Eye (tissue), 1 donor: ENCODE measurements around the gene NR2C1.
"Not testable (repeated sequence)": the region's sequence is repeated elsewhere in the genome, so short reads cannot be mapped to it uniquely, and the experiment has no call there.

Experiments
- DNase-seq: peaks from one replicate; pipeline ENCODE4 v3.0.0-alpha.2; 2015

The NR2C1 gene

DNA sequence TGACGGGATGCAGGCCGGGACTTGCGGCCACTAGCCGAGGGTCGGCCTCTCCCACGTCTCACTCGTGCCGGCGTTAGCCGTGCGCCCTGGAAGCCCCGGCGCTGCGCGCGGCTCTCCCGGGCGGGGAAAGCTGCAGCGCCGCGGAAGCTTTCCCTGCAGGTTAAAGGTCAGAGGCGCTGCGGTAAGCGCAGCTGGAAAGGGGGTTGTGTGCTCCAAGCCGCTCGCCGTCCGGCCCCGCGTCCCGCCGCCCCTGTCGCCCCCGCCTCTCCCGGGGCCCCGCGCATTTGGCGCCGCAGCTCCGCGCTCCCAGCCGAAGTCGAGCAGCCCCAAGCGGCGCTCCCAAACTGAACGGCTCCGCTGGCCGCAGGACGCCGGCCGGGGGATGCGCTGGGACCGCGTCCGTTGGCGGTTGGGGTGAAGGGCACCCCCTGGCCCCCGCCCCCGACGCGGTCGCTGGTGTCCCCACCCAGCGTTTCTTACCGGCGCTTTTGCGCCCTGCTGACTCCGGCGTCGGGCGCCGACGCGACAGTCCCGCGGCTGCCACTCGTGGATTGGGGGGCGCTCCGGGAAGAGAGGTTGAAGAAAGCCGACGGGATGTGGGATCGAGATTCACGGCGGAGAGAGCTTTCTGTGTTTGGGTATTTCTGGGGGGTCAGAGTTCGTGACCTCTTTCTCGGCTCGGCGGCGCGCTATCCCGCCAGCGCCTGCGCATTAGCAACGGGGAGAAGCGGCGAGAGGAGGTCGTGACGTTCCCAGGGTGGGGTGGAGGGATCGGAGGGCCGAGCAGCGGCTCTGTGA is at the start of gene NR2C1:
NR2C1 (minus strand) TSS at position 719 of the 798 bp plus-strand sequence. CDS start 6,234 bp downstream, outside the sequence.
- DNase-seq = peak; percentile 98

DNA sequence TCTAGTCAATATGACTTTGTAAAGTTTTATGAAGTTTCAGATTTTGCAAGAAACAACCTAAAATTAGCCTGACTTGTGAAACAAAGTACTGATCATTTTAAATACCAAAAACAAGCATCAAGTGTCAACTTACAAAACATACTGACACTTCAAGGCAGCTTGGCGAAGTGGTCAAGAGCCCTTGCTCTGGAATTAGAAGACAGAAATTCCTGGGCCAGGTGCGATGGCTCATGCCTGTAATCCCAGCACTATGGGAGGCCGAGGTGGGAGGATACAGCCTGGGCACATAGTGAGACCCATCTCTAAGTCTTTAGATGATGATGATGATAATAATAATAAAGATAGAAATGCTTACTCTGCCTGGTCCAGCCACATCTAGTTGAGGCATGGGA is 45.4 kb upstream of the NR2C1 start:
- DNase-seq = no peak

DNA sequence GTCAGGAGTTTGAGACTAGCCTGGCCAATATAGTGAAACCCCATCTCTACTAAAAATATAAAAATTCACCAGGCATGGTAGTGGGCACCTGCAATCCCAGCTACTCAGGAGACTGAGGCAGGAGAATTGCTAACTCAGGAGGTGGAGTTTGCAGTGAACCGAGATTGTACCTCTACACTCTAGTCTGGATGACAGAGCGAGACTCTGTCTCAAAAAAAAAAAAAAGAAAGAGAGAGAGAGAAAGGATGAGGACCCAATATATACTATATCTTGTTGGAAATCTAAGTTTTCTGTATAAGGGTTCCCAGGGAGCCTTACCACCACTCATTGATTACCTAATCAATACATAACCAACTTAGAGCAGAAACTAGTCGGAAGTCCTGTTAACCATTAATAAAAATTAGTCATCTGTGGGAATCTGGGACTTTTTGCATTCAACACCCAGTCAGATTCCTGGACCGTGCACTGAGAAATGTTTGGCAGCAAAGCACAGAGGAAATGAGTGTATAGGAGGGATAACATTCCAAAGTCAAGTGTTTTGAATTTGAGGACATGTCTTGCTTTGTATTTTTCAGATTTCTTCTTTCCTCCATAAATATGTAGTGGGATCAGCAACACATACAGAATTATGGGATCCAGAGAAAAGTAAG is 44.8 kb upstream of the NR2C1 start:
- no peak for DNase-seq

DNA sequence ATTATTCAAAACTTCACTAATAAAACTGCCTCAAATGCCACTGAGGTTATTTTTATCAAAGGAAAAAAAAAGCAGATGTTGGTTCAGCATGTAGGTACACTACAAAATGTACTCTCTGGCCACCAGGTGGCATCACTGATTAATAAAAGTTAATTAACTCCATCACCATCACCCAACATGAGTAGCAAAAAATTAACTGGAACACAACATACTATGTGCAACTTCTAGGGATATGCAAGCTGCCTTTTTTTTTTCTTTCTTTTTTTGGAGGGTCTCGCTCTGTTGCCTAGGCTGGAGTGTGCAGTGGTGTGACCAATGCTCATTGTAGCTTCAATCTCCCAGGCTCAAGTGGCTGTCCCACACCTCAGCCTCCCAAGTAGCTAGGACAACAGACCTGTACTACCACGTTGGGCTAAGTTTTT is 43.8 kb upstream of the NR2C1 start:
- peak; percentile 85 for DNase-seq

DNA sequence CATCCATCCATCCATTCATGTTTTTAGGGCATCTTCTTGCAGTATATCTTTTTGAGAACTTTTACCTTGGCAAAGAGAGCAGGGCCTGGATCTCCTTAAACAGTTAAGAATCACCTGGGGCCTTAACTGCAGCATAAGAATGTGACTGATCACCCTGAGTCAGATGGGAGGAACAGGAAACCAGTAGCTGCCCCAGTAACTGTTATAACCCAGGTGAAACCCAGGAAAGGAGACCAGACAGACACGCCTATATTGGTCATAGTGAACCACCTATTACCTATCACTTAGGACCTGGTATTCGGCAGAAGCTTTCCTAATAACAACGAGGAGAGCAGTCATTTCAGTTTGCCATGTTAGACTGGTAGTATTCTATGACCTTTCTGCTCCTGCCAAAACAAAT is 43.4 kb upstream of the NR2C1 start:
- no peak for DNase-seq

DNA sequence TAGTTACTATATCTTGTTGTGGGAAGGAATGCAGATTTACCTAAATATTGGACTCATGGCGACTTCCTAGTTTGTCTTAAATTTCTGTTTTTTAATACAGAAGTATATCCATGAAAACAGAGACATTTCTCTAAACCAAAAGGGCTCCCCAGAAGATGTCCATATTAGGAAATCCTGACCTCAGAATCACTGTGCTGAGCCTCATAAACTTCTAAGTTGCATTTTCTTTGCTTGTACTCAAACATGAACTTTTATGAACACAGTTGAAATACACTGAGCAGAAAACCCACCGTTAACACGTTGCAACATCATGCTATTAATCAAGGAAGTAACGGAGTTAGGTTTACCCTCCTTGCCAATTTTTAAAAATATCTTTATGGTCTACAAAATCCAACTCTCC is 42.9 kb upstream of the NR2C1 start:
- DNase-seq = no peak

DNA sequence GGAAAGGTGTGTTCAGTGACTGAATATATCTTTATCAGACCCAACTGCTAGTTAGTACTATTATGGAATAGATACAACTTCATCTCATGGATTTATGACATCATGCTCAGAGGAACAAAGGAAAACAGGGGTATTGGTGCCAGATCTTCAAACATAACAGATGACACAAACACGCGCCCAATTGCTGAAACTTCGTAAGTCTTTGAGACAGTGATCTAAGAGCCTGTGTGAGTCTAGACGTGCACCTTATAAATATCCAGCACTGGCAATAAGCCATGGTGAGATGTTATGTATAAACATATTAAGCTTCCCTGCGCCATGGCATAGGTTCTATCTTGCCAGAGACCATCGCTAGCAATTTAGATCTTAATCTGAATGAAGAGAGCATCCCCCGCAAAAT is 42.2 kb upstream of the NR2C1 start:
- DNase-seq = no peak

DNA sequence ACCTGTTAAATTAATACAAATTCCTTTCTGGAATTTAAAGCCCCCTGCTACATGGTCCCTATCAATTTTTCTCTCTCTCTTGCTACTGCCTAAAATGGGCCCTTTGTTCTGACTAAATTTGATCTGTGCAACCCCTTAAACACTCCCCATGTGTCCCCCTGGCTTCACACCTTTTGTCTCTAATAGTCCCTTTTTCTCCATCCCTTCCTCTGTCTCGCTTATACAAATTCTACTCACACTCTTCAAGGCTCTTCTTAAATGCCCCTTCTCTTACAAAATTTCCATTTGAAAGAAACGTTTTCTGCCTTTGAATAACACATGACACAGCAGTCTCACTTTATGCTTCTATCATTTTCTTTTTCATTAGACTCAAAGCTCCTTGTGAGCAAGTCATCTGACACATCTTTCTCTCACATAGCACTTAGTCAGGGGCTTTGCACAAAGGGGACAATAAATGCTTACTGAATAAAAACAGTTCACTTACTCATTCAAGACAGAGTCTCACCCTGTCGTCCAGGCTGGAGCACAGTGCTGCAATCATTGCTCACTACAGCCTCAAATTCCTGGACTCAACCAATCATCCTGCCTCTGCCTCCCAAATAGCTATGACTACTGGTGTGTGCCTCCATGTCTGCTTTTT is 41.5 kb upstream of the NR2C1 start:
- no peak for DNase-seq

DNA sequence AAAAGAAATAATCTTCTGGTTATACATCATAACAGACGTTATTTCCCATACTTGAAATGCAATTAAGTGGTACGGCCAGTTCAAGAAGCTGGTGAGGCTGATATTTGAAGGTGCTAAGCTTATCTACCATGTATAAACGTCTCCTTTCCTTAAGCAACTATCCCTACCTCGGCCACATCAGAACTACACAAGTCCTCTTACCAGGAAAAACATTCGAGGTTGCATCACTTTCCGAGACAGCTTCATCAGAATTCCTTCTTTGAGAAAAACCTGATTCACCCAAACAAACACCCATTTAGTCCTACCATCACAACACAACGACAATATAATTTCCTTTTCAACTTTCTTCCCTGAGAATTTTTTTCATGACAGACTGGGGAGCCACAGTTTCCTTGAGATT is 33.9 kb upstream of the NR2C1 start:
- DNase-seq = no peak

DNA sequence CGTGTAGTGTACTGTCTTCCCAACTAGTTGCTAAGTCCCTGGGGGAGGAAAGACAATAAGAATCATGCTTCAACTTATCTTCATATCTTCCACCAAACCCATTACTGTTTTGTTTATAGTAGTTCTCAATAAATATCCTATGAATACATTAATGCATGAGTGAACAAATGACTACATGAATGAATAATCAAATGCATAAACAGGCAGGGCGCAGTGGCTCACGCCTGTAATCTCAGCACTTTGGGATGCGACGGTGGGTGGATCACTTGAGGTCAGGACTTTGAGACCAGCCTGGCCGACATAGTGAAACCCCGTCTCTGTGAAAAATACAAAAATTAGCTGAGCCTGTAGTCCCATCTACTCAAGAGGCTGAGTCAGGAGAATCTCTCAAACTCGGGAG is 32.1 kb upstream of the NR2C1 start:
- DNase-seq = no peak

DNA sequence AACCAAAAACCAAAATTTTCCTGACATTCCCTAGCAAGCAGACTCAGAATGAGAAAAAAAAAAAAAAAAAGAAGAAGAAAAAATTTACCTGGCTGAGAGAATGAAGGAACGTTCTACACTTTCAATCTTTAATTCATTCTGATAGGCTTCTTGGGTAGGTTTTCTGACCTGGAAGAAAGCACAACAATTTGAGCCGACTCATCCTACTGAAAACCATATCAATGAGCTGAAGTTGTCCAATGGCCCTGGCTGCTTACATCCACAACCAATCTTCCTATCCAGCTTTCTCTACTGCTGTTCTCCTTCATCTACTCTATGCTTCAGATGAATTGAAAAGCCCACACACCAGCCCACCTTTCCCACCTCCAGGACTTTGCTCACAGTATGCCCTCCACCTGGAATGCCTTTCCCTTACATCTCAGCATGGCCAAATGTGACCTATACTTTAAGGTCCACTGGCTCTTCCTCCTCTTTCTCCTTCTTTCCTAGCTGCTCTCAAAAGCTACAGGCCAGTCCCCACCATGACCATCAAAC is 31.6 kb upstream of the NR2C1 start:
- no peak for DNase-seq

DNA sequence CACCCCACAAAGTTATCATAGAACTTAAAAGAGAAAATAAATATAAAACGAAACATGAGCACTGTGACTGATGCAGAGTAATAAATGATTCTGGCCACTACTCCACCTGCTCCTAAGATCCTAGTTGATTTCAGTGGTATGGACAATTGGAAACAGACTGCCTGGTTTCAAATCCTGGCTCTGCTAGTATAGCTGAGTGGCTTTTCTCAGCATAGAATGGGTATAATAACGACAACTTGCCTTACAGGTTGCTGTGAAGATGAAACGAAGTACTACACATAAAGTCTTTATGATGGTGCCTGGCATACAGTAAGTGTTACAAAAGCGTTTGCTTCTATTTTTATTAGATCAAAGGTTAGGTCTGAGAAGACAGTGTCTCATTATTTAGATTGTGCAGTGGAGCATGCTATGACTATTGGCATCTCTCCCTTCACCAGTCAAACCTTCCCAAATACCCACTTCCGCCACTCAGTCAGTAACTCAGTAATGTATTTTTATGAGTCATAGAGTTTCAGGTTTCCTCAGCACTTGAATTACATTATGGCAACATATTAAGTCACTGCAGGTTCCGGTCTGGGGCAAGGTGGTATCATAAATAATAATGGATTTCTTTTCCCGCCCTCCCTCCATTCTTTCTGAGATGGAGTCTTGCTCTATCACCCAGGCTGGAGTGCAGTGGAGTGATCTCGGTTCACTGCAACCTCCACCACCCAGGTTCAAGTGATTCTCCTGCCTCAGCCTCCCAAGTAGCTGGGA is 29.7 kb upstream of the NR2C1 start:
- DNase-seq = no peak

DNA sequence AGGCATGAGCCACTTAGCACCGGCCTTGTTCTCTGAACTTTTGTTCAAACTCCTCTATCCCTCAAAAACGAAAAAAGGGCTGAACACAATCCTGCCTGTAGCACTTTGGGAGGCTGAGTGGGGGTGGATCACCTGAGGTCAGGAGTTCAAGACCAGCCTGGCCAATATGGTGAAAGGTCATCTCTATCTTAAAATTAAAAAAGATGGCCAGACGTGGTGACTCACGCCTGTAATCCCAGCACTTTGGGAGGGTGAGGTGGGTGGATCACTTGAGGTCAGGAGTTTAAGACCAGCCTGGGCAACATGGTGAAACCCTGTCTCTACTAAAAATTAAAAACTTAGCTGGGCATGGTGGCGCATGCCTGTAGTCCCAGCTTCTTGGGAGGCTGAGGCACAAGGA is 28.5 kb upstream of the NR2C1 start:
- DNase-seq = not testable (repeated sequence)

DNA sequence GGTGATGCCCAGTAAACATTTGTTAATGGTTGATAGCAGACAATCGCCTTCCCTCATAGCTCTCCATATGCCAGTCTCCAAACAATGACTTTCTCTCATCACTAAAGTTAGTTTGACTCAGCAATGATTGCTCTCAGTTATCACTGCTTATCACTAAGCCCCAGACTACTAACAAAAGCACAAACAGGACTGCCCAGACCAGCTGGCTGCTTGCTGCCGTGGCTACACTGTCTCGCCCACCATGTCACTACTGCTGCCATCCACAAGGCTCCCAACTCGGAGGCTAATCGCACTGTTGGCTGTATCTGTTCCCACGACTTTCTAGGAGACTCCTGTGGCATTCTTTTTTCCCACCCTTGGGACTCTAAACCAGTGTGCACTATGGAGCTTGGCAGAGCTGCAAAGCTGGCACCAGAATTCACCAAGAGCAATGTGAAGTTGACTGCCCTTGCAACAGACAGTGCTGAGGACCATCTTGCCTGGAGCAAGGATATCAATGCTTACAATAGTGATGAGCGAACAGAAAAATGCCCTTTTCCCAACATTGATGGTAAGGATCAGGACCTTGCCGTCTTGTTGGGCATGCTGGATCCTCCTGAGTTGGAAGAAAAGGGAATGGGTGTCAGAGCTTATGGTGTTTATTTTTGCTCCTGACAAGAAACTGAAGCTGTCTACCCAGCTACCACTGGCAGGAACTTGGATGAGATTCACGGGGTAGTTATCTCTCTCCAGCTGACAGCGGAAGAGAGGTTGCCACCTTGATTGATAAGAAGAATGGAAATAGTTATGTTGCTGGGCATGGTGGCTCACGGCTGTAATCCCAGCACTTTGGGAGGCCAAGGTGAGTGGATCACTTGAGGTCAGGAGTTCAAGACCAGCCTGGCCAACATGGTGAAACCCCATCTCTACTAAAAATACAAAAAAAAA is 27.1 kb upstream of the NR2C1 start:
- no peak for DNase-seq

DNA sequence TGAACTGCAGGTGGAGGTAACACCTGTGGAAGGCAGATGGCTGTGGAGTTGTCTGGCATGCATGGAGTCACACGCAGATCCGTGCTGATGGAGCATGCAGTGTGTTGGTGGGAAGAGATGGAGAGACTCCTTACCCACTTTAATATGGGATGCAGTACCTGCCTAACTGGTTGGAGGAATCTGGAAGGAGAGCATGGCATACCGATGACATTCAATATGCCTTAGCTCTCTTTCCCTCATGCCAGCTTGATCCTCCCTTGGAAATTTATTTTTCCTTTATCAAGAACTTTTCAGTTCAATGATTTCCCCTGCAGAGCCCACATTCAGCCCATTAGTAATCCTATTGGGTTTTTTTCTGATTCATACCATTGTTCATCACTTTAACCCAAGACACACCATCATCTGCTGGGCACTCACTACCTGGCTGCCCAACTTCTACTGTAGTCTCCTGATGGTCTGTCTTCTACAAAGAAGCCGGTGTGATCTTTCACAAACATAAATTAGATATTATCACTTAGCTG is 25.9 kb upstream of the NR2C1 start:
- no peak for DNase-seq

DNA sequence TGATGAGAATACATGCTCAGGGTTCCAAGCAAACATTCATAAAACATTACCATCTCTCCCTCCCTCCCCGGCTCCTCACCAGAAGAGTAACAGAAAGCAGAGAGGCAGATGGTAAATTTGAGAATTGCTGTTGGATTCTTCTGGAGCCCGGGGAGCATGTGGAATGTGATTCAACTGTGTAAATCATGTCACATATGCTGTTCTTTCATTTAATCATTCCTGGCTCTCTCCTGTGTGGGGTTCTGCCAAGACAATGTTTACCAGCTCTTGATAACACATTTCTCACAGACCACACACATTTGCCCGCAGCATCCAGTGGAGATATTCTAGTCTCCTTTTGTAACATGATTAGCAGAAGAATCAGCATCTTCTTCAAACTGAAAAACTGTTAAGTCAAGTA is 23.4 kb upstream of the NR2C1 start:
- DNase-seq = peak; percentile 24

DNA sequence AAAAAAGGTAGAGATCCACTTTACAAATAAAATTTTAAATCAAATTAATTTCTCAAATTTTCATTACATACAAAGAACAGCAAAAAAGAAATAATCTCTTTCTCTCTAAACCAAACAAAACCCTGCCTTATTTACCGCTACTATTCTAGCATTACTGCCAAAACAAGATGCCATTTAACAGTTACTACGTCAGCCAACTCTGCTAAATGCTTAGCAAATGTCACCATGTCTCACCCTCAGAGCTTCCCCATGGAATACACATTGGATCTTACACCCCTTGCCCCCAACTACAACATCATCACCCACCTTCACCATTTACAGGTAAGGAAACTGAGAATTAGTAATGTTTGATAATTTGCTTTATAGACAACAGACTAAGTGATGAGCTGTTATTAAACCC is 23.0 kb upstream of the NR2C1 start:
- DNase-seq = no peak

DNA sequence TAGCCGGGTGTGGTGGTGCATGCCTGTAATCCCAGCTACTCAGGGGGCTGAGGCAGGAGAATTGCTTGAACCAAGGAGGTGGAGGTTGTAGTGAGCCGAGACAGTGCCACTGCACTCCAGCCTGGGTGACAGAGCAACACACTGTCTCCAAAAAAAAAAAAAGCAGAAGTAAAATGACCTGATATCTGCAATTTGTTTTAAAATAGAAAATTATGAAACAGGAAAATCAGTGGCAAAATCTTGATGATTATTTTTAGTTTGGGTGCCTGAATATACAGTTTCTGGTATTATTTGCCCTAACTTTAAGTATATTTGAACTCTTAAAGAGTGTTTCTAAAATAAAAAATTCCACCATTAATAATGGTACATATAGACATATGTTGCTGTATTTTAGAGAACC is 22.4 kb upstream of the NR2C1 start:
- not testable (repeated sequence) for DNase-seq

DNA sequence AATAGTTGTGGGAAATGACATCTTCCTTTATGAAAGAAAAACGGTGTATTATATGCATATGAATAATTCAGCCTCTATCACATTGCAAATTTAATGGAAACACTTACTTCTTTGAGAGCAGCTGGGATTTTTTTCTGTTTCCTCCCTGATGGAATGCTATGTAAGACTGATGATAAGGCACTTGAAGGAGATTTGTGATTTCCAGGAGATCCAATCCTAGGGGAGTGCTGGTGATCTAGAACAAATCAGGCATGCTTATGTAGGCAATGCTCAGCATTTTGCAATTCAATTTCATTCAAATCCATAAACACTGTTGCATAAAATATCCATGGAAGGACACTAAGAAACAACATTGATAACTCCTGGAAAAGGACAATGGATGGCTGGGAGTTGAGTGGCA is 16.0 kb upstream of the NR2C1 start:
- no peak for DNase-seq

DNA sequence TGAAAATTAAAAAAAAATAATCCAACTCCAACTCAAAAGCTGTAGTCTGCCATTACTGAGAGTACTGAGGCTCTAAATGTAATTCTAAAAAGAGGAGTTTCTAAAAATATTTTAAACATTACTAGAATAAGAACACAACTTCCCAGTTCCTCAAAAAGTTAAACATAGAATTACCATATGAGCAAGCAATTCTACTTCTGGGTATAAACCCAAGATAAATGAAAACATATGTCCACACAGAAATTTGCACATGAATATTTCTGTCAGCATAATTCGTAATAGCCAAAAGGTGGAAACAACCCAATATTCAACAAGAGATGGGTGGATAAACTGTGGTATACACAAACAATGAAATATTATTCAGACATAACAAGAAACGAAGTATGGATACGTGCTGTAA is 15.0 kb upstream of the NR2C1 start:
- peak; percentile 31 for DNase-seq

DNA sequence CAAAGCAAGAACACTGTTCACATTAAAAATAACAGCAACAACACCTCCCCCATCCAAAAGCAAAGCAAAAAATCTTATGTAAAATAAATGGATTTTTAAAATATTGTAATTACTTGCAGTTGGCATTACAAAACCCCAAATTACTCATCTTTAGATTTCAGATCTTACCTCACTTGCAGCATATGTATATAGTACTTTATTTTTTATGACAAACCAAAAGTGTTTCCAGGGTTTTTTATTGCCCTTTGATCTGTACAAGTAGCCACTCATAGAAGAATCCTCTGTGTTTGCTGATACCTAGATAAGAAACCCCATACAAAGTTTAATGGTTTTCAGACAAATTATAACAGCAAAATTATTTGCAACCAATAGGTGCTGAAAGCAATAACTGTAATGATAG is 12.2 kb upstream of the NR2C1 start:
- DNase-seq = no peak

DNA sequence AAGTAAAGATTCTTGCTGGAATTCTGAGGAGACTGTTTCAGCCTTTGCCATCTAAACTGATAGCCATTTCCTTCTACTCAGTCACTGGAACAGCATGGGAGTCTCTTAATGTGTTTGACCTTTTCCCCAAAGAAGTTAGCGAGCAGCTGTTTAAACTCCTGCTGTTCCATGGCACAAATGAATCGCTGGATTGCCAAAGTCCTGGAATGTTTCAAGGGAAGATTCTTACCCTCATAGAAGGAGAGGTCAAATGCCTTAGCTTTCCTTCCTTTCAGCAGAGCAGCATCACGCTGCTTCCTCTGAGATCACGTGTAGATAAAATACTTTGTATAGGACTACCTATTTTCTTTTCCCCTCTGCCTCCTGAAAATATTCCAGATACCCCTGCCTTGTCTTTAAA is 10.5 kb upstream of the NR2C1 start:
- peak; percentile 71 for DNase-seq
